SKM-1 (cell line): ENCODE data around the gene EIF3C.
"Not testable (repeated sequence)": the region's sequence is repeated elsewhere in the genome, so short reads cannot be mapped to it uniquely, and the experiment has no call there.

ENCODE experiments used
- DNase-seq: peaks from one replicate; lab custom pipeline; 2025; ENCODE audit not compliant: unreplicated experiment; lab: John Stamatoyannopoulos, UW

EIF3C gene

GRCh38 chr16:28746618-28747350 is 35.5 kb downstream of the EIF3C start:
- not testable (repeated sequence) for DNase-seq

DNA sequence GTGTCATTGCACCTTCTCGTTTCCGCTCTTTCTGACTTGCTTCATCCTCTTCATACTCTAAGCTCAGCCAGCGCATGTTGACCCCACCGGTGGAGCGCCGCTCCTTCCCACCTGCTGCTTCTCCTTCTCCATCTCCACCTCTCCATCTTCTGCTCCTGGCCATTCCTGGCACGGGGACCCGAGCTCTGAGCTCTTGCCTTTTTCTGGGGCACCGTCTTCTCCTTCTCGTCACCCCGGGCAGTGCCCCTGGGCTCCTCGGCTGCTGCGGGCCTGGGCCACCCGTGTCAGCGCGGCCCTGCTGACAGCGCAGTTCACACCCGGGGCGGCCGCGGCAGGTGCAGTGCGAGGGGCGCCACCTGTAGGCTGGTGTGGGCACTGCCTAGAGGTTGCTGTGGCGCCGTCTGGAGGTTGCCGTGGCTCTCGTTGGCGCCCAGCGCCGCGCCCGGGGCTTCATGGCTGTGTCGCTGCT is 38.8 kb downstream of the EIF3C start:
- DNase-seq, result not testable (repeated sequence)

- not testable (repeated sequence) for DNase-seq
Measured at GRCh38 chr16:28750469-28751067, 39.3 kb downstream of the EIF3C start.

DNA sequence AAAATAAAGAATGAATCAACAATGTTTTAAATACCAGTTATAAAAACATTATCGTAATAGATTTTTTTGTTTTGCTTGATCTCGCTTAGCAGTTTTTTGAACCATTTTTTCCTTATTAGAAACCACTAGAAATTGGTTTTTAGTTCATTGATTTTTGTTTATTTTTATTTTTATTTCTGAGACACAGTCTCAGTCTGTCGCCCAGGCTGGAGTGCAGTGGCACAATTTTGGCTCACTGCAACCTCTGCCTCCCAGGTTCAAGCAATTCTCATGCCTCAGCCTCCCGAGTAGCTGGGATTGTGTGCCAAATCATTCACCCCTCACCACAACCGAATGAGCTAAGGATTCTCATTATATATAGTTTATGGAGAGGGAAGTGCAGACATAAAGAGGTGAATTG is 40.2 kb downstream of the EIF3C start, which contains the start of gene NPIPB9:
NPIPB9 (plus strand) TSS at position 301 of the 400 bp plus-strand sequence.
- not testable (repeated sequence) for DNase-seq

DNA sequence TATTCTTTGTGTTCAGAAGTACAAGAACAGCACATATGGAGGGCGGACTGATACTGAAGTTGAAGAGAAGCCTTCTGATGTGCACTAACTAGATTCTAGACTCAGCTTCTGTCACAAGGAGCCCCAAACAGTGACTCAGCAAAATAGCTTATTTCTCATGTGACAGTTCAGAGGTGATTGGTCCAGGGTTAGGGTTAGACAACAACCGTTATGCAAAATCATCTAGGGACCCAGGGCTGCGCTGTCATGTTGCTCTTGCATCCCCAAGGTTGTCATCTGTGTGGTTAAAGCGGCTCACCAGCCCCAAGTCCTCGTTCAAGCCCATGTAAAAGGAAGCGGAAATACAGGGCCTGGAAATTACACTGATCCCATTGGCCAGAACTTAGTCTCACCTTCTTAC is 70.4 kb downstream of the EIF3C start:
- DNase-seq, result not testable (repeated sequence)

DNA sequence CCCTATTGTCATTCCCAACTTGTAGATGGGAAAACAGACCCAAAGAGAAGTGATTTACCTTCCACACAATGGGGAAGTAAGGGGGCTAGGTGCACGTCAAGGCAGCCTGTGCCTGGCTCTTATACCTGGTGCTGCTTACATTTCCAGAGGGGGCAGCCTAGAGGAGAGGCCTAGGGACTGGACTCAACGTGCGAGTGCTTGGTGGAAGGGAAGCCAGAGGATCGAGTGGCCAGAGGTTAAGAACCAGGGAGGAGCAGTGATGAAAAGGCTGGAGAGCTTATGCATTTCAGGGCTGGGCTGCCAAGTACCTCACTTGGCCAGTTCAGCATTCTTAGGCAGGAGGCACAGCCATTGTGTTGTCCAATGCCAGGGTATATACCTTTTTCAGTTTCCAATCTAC is 71.1 kb downstream of the EIF3C start:
- DNase-seq, result not testable (repeated sequence)
